HUES48 (cell line): ENCODE results near the gene IQGAP2.

Experiments used
- H3K27ac ChIP-seq: one replicate; pipeline ENCODE4 v1.7.0; 2013; ENCODE audit warnings: low read depth, low read length, inconsistent platforms
- H3K27me3 ChIP-seq: 2 replicates; pipeline ENCODE4 v1.6.1; 2013; ENCODE audit warnings: mild to moderate bottlenecking, low read length; ENCODE audit not compliant: control insufficient read depth, insufficient read depth
- H3K36me3 ChIP-seq: 2 replicates; pipeline ENCODE4 v1.6.1; 2013; ENCODE audit warnings: low read length; ENCODE audit not compliant: control insufficient read depth, insufficient read depth
- H3K4me1 ChIP-seq: 2 replicates; pipeline ENCODE4 v1.6.1; 2013; ENCODE audit warnings: mild to moderate bottlenecking, low read length; ENCODE audit not compliant: control insufficient read depth, insufficient read depth
- H3K4me3 ChIP-seq: 2 replicates; pipeline ENCODE4 v1.5.1; 2013; ENCODE audit warnings: mild to moderate bottlenecking, low read depth, low read length
- H3K9ac ChIP-seq: 2 replicates; pipeline ENCODE4 v1.6.1; 2013; ENCODE audit warnings: mild to moderate bottlenecking, low read depth, low read length, moderate library complexity
- H3K9me3 ChIP-seq: 2 replicates; pipeline ENCODE4 v1.6.1; 2013; ENCODE audit warnings: low read length; ENCODE audit not compliant: control insufficient read depth, insufficient read depth

The IQGAP2 gene

GRCh38 chr5:76371960-76372322 lies 31.1 kb upstream of the IQGAP2 start:
- Histone ChIP-seq H3K9ac (no peak overlapping the region), H3K27ac (peak overlapping the region; percentile 86), H3K4me3 (no peak overlapping the region)

GRCh38 chr5:76372323-76373054 lies 30.6 kb upstream of the IQGAP2 start:
- H3K4me1 ChIP-seq, result peaks cover 4% of the 10 kb centered on the region
- H3K27ac ChIP-seq, result peak overlapping the region; percentile 86
- H3K4me3 ChIP-seq, result no peak overlapping the region
- H3K9ac ChIP-seq, result no peak overlapping the region
- H3K36me3 ChIP-seq, result no peaks in the 10 kb centered on the region
- no peaks in the 10 kb centered on the region for H3K9me3 ChIP-seq
- no peaks in the 10 kb centered on the region; the same call in 1 of the 2 replicates for H3K27me3 ChIP-seq

More at GRCh38 chr5:76371960-76372322, 31.1 kb upstream of the IQGAP2 start:
- H3K36me3 ChIP-seq, result no peaks in the 10 kb centered on the region
- H3K9me3 ChIP-seq, result no peaks in the 10 kb centered on the region
- H3K27me3 ChIP-seq, result no peaks in the 10 kb centered on the region; the same call in 1 of the 2 replicates
- H3K4me1 ChIP-seq, result peaks cover 4% of the 10 kb centered on the region

- Histone ChIP-seq H3K27me3 (no peaks in the 10 kb centered on the region; the same call in 1 of the 2 replicates), H3K4me1 (peaks cover 4% of the 10 kb centered on the region), H3K9me3 (no peaks in the 10 kb centered on the region), H3K36me3 (no peaks in the 10 kb centered on the region), H3K9ac (no peak overlapping the region), H3K27ac (no peak overlapping the region), H3K4me3 (no peak overlapping the region)
Measured at GRCh38 chr5:76376148-76376865, 26.8 kb upstream of the IQGAP2 start.

- Histone ChIP-seq H3K4me3 (no peak overlapping the region), H3K36me3 (no peaks in the 10 kb centered on the region), H3K27me3 (no peaks in the 10 kb centered on the region; the same call in 1 of the 2 replicates), H3K9me3 (no peaks in the 10 kb centered on the region), H3K4me1 (peaks cover 4% of the 10 kb centered on the region), H3K9ac (no peak overlapping the region), H3K27ac (no peak overlapping the region)
Measured at GRCh38 chr5:76376866-76377230, 26.2 kb upstream of the IQGAP2 start.

- H3K9ac ChIP-seq, result no peak overlapping the region
- H3K4me3 ChIP-seq, result no peak overlapping the region
- no peak overlapping the region for H3K27ac ChIP-seq
- no peaks in the 10 kb centered on the region for H3K4me1 ChIP-seq
- no peaks in the 10 kb centered on the region for H3K36me3 ChIP-seq
- H3K9me3 ChIP-seq, result no peaks in the 10 kb centered on the region
- H3K27me3 ChIP-seq, result no peaks in the 10 kb centered on the region; the same call in 1 of the 2 replicates
Measured at GRCh38 chr5:76378355-76378754, 24.7 kb upstream of the IQGAP2 start.

GRCh38 chr5:76379316-76379715 lies 23.8 kb upstream of the IQGAP2 start:
- Histone ChIP-seq H3K9me3 (no peaks in the 10 kb centered on the region), H3K27ac (no peak overlapping the region), H3K4me1 (no peaks in the 10 kb centered on the region; the same call in 1 of the 2 replicates), H3K36me3 (no peaks in the 10 kb centered on the region), H3K4me3 (no peak overlapping the region), H3K9ac (no peak overlapping the region), H3K27me3 (no peaks in the 10 kb centered on the region; the same call in 1 of the 2 replicates)

GRCh38 chr5:76379855-76380254 lies 23.2 kb upstream of the IQGAP2 start:
- H3K27me3 ChIP-seq, result no peaks in the 10 kb centered on the region; the same call in 1 of the 2 replicates
- no peak overlapping the region for H3K27ac ChIP-seq
- no peaks in the 10 kb centered on the region for H3K36me3 ChIP-seq
- H3K4me3 ChIP-seq, result no peak overlapping the region
- no peak overlapping the region for H3K9ac ChIP-seq
- no peaks in the 10 kb centered on the region for H3K9me3 ChIP-seq
- H3K4me1 ChIP-seq, result no peaks in the 10 kb centered on the region; the same call in 1 of the 2 replicates

GRCh38 chr5:76380346-76381066 lies 22.6 kb upstream of the IQGAP2 start:
- Histone ChIP-seq H3K27ac (no peak overlapping the region), H3K4me1 (no peaks in the 10 kb centered on the region; the same call in 1 of the 2 replicates), H3K27me3 (no peaks in the 10 kb centered on the region; the same call in 1 of the 2 replicates), H3K9me3 (no peaks in the 10 kb centered on the region), H3K36me3 (no peaks in the 10 kb centered on the region), H3K9ac (no peak overlapping the region), H3K4me3 (no peak overlapping the region)

- Histone ChIP-seq H3K4me1 (no peaks in the 10 kb centered on the region; the same call in 1 of the 2 replicates), H3K4me3 (no peak overlapping the region), H3K36me3 (no peaks in the 10 kb centered on the region), H3K27ac (no peak overlapping the region), H3K9ac (no peak overlapping the region), H3K27me3 (no peaks in the 10 kb centered on the region), H3K9me3 (no peaks in the 10 kb centered on the region)
Measured at GRCh38 chr5:76383126-76383832, 19.8 kb upstream of the IQGAP2 start.

- Histone ChIP-seq H3K4me3 (no peak overlapping the region), H3K27me3 (no peaks in the 10 kb centered on the region), H3K27ac (no peak overlapping the region), H3K36me3 (no peaks in the 10 kb centered on the region), H3K4me1 (peaks cover 6% of the 10 kb centered on the region; the same call in 1 of the 2 replicates), H3K9me3 (no peaks in the 10 kb centered on the region), H3K9ac (no peak overlapping the region)
Measured at GRCh38 chr5:76384189-76384588, 18.9 kb upstream of the IQGAP2 start.
